Endothelial cell of umbilical vein (primary cell): ENCODE data around the gene COA7. TPM values are rescaled to one million over a fixed set of nuclear protein-coding genes. Genes with fewer than 3 reads are reported as not detected.

ENCODE experiments used
- BruUV-seq: library from RNA; stranded (reverse); fragments of 400-500 nt; replicated peaks from 2 replicates; lab custom pipeline; 2021; lab: Mats Ljungman, UMichigan
- CTCF ChIA-PET: fragments of 300-600, 350-600 bp; sonication (Branson Sonifier 250); formaldehyde crosslinking; loops from one replicate; lab custom pipeline; 2021; ENCODE audit warnings: antibody characterized with exemption, inconsistent platforms; lab: Charles Lee
- POLR2A ChIA-PET: fragments of 300-600, 350-600 bp; sonication (Branson Sonifier 250); formaldehyde crosslinking; loops from one replicate; lab custom pipeline; 2021; ENCODE audit warnings: antibody characterized with exemption, inconsistent platforms; lab: Charles Lee
- DNase-seq: peaks from one replicate; pipeline ENCODE4 v3.0.0-alpha.2; 2011; ENCODE audit warnings: low read depth, low spot score
- FAIRE-seq: peaks from 2 replicates; lab custom pipeline; 2011; peaks lifted over from hg19 to GRCh38; lab: Jason Lieb, UNC
- H2AFZ ChIP-seq: 2 replicates; pipeline ENCODE4 v1.6.0; 2012; ENCODE audit warnings: low read depth, low read length, control low read depth, inconsistent platforms
- H3K27ac ChIP-seq: 2 replicates; pipeline ENCODE4 v1.5.1; 2011; ENCODE audit warnings: low read depth, mild to moderate bottlenecking, control low read depth, low read length, moderate library complexity; ENCODE audit not compliant: insufficient read depth
- H3K27me3 ChIP-seq, 2 experiments: 2 replicates each; pipeline versions ENCODE4 v1.6.0 to v1.6.1; 2011; ENCODE audit warnings: low read length in 2 of 2, mixed read lengths in 1 of 2; ENCODE audit not compliant: control insufficient read depth in 2 of 2, insufficient read depth in 2 of 2
- H3K36me3 ChIP-seq, 2 experiments: 2 replicates in 1 of 2; 3 replicates in 1 of 2; pipeline ENCODE4 v1.5.1; 2011; ENCODE audit warnings: low read length in 2 of 2, mild to moderate bottlenecking in 1 of 2, moderate library complexity in 1 of 2; ENCODE audit not compliant: control insufficient read depth in 2 of 2, insufficient read depth in 2 of 2; ENCODE audit errors: extremely low read depth in 1 of 2
- H3K4me1 ChIP-seq: 3 replicates; pipeline ENCODE4 v1.5.1; 2011; ENCODE audit warnings: mild to moderate bottlenecking, low read length; ENCODE audit not compliant: control insufficient read depth, insufficient read depth; ENCODE audit errors: extremely low read depth
- H3K4me2 ChIP-seq: 2 replicates; pipeline ENCODE4 v1.6.1; 2011; ENCODE audit warnings: low read length, control low read depth, mixed read lengths; ENCODE audit not compliant: insufficient read depth
- H3K4me3 ChIP-seq, 3 experiments: fragments of 200-600 bp in 1 of 3; sonication (generic), shearing (Covaris generic) in 1 of 3; replicated peaks in 1 of 3; 2 replicates each; pipeline ENCODE4 v1.5.1; 2011 to 2016; ENCODE audit warnings: control low read depth in 3 of 3, low read length in 3 of 3, mild to moderate bottlenecking in 2 of 3, inconsistent platforms in 1 of 3, low read depth in 1 of 3, moderate library complexity in 1 of 3; ENCODE audit not compliant: insufficient read depth in 1 of 3
- H3K79me2 ChIP-seq: 2 replicates; pipeline ENCODE4 v1.6.0; 2012; ENCODE audit warnings: low read length, inconsistent platforms; ENCODE audit not compliant: control insufficient read depth, insufficient read depth
- H3K9ac ChIP-seq: replicated peaks from 2 replicates; pipeline ENCODE3; 2011; ENCODE audit warnings: low read length, control low read depth; ENCODE audit not compliant: insufficient read depth; ENCODE audit errors: extremely low read depth
- H3K9me1 ChIP-seq: replicated peaks from 3 replicates; pipeline ENCODE4 v1.6.0; 2011; ENCODE audit warnings: mild to moderate bottlenecking, low read length; ENCODE audit not compliant: control insufficient read depth, insufficient read depth; ENCODE audit errors: extremely low read depth
- H3K9me3 ChIP-seq: replicated peaks from 2 replicates; pipeline ENCODE4 v1.5.1; 2012; ENCODE audit warnings: low read length, inconsistent platforms; ENCODE audit not compliant: control insufficient read depth, insufficient read depth
- H4K20me1 ChIP-seq: replicated peaks from 2 replicates; pipeline ENCODE3; 2011; ENCODE audit warnings: mild to moderate bottlenecking, low read length; ENCODE audit not compliant: control insufficient read depth, insufficient read depth; ENCODE audit errors: extremely low read depth
- CTCF ChIP-seq, 2 donors: IDR thresholded peaks; 1 replicate in 1 of 2; 2 replicates in 1 of 2; pipeline ENCODE4 v1.5.1; 2011; ENCODE audit warnings: low read length in 2 of 2, mild to moderate bottlenecking in 2 of 2, moderate library complexity in 2 of 2, control low read depth in 1 of 2, inconsistent platforms in 1 of 2, low read depth in 1 of 2; ENCODE audit not compliant: insufficient read depth in 1 of 2; ENCODE audit errors: extremely low read depth in 1 of 2
- EZH2 ChIP-seq: IDR thresholded peaks from 2 replicates; pipeline ENCODE4 v1.6.1; 2012; ENCODE audit warnings: borderline replicate concordance, low read depth, mild to moderate bottlenecking, moderate library complexity, low read length, inconsistent platforms; ENCODE audit not compliant: severe bottlenecking
- FOS ChIP-seq: IDR thresholded peaks from 2 replicates; pipeline ENCODE4 v1.6.1; 2011; ENCODE audit warnings: mild to moderate bottlenecking, low read length, moderate library complexity, borderline replicate concordance; ENCODE audit not compliant: insufficient read depth
- JUN ChIP-seq: IDR thresholded peaks from 2 replicates; pipeline ENCODE4 v1.6.1; 2011; ENCODE audit warnings: borderline replicate concordance, low read depth; ENCODE audit not compliant: insufficient read length, insufficient read depth
- MYC ChIP-seq: IDR thresholded peaks from one replicate; pipeline ENCODE4 v1.6.1; 2011; ENCODE audit warnings: mild to moderate bottlenecking, low read depth, low read length
- POLR2A ChIP-seq: IDR thresholded peaks from 2 replicates; pipeline ENCODE4 v1.6.1; 2012; ENCODE audit warnings: low read depth, mild to moderate bottlenecking, control low read depth, low read length
- dilution Hi-C: fragments of 300-500 bp; cut with MboI; formaldehyde crosslinking; loops from one replicate; pipeline ENCODE4 v1.15.0; 2019; ENCODE audit warnings: low sequenced_read_pairs; ENCODE audit not compliant: extremely low pct_ligation_motif_present
- intact Hi-C: fragments of 100-400 bp; cut with micrococcal nuclease; formaldehyde crosslinking; loops from one replicate; pipeline ENCODE4 v1.10.0; 2022
- polyA plus RNA-seq, 4 experiments: library from polyadenylated mRNA; depleted of rRNA in 3 of 4; stranded (reverse) in 3 of 4; unstranded in 1 of 4; fragments of >200 nt; gene quantifications; 2 replicates each; pipeline versions ENCODE4 v1.2.1 to v1.2.3, GENCODE V29; 2011 to 2012; ENCODE audit warnings: missing spikeins in 1 of 4
- total RNA-seq: library from RNA; stranded (reverse); gene quantifications from 2 replicates; pipeline ENCODE4 v1.2.3, GENCODE V29; 2021

Gene COA7
- total and polyA plus RNA-seq, 2 donors (not counting 3 experiments of a cell fraction or from before 2014, with no cell fraction given): 11.7 to 28.6 TPM

GRCh38 chr1:52747450-52747849 lies 49.3 kb upstream of the COA7 start:
- intact Hi-C loops: no loop called here
- FAIRE-seq: no peak

GRCh38 chr1:52746189-52746588 lies 48.0 kb upstream of the COA7 start:
- dilution Hi-C loops: no loop called here

More at GRCh38 chr1:52747450-52747849, 49.3 kb upstream of the COA7 start:
- Histone ChIP-seq H3K9me1 (no peaks in the 10 kb centered on the region), H2AFZ (no peak overlapping the region), H3K9me3 (no peaks in the 10 kb centered on the region), H4K20me1 (no peaks in the 10 kb centered on the region), H3K9ac (no peak overlapping the region), H3K27ac (no peak overlapping the region), H3K27me3 (no peaks in the 10 kb centered on the region), H3K79me2 (peaks cover 8% of the 10 kb centered on the region), H3K4me1 (peaks cover 13% of the 10 kb centered on the region), H3K4me3 (no peak overlapping the region), H3K36me3 (no peaks in the 10 kb centered on the region), H3K4me2 (no peak overlapping the region)
- POLR2A ChIA-PET: no interaction called here
- DNase-seq: no peak
- CTCF ChIA-PET: interaction anchor here (0.6 to 1.9 kb wide), 6 partner anchors 9 to 61 kb away, joined by 3 to 6 read pairs (median 4); partner anchors contain the start of gene ZYG11B
- dilution Hi-C loops: no loop called here
- BruUV-seq: no TSS peak
- no peak for TF ChIP-seq POLR2A
- TF ChIP-seq CTCF (IDR thresholded peaks at IDR 0.05; ENCODE audit: extremely low read depth in 1 of 2, insufficient read depth in 1 of 2, low read depth in 1 of 2, low read length in 2 of 2): no peak

More at GRCh38 chr1:52746189-52746588, 48.0 kb upstream of the COA7 start:
- Histone ChIP-seq H3K9me1 (no peaks in the 10 kb centered on the region), H3K9me3 (no peaks in the 10 kb centered on the region), H3K4me1 (peaks cover under 1% of the 10 kb centered on the region), H4K20me1 (no peaks in the 10 kb centered on the region), H3K4me2 (no peak overlapping the region), H3K27ac (no peak overlapping the region), H3K27me3 (no peaks in the 10 kb centered on the region), H3K36me3 (no peaks in the 10 kb centered on the region), H3K4me3 (no peak overlapping the region), H3K9ac (no peak overlapping the region), H2AFZ (no peak overlapping the region), H3K79me2 (peaks cover 5% of the 10 kb centered on the region)
- no TSS peak for BruUV-seq
- TF ChIP-seq EZH2 (no peak), FOS (no peak), CTCF (IDR thresholded peaks at IDR 0.05; ENCODE audit: extremely low read depth in 1 of 2, insufficient read depth in 1 of 2, low read depth in 1 of 2, low read length in 2 of 2) (no peak), MYC (no peak), JUN (no peak), POLR2A (no peak)
- CTCF ChIA-PET: no interaction called here
- DNase-seq: no peak
- intact Hi-C loops: no loop called here
- POLR2A ChIA-PET: no interaction called here
- no peak for FAIRE-seq
